ENCODE results near the gene NOS1AP. TPM values are rescaled to one million over a fixed set of nuclear protein-coding genes. Genes with fewer than 3 reads are reported as not detected.

Gene NOS1AP
- total and polyA plus RNA-seq, 9 of the 15 experiments (the other 6 are each of a cell fraction or from before 2014, with no cell fraction given): 0.07 to 1.5 (median 0.22) TPM

GRCh38 chr1:162336621-162337285 is 267.3 kb downstream of the NOS1AP start:
- in situ Hi-C loops (cut with MboI): no loop called here
- no peak overlapping the region for H3K4me2 ChIP-seq (ENCODE audit: insufficient read depth, low read length)
- no peaks in the 10 kb centered on the region for H3K36me3 ChIP-seq (ENCODE audit: control insufficient read depth, insufficient read depth, low read length)
- BruUV-seq (replicated peaks): no TSS peak
- no peak for DNase-seq (ENCODE audit: extremely low read depth in 1 of 4, low spot score in 3 of 4)
- intact Hi-C loops (cut with micrococcal nuclease): no loop called here
- no peaks in the 10 kb centered on the region for H3K4me1 ChIP-seq (replicated peaks in 1 of 2; ENCODE audit: control insufficient read depth in 2 of 2, insufficient read depth in 2 of 2, low read length in 2 of 2)
- H2AFZ ChIP-seq (ENCODE audit: low read depth, low read length): no peak overlapping the region
- H3K4me3 ChIP-seq: no peak overlapping the region
- no peaks in the 10 kb centered on the region for H3K79me2 ChIP-seq (ENCODE audit: control insufficient read depth, insufficient read depth, low read length)
- no peak for FAIRE-seq
- WGBS (ENCODE audit: insufficient coverage, low coverage, missing lambda C conversion rate): 11% methylated on average over 7 of the region's 7 CpGs
- peaks cover 0 to 3% of the 10 kb centered on the region in 2 experiments; a peak in 1 of 5 replicates for H3K27me3 ChIP-seq (ENCODE audit: control insufficient read depth in 2 of 2, insufficient read depth in 2 of 2, low read length in 2 of 2)
- TF ChIP-seq POLR2AphosphoS2 (IDR thresholded peaks at IDR 0.05; ENCODE audit: low read length) (no peak), SREBF2 (CRISPR knock-in tag; IDR thresholded peaks at IDR 0.05) (no peak), ATF7 (IDR thresholded peaks at IDR 0.05) (peak; percentile 78), JUND (IDR thresholded peaks at IDR 0.05; ENCODE audit: borderline replicate concordance, low read depth, low read length) (0 out of 2 replicates have a peak, but pooled peaks have one; percentile 16), JUND (tag; IDR thresholded peaks at IDR 0.05; ENCODE audit: borderline replicate concordance, low read depth, low read length) (peak; percentile 17; the same call in 1 of the 3 replicates), ATF2 (CRISPR knock-in tag; IDR thresholded peaks at IDR 0.05) (no peak), CREB1 (IDR thresholded peaks at IDR 0.05) (no peak), CREB1 (CRISPR knock-in tag; IDR thresholded peaks at IDR 0.05) (no peak), MNT (conservative IDR thresholded peaks at IDR 0.05) (no peak), ATF3 (IDR thresholded peaks at IDR 0.05) (peak; percentile 84), ATF3 (CRISPR knock-in tag; conservative IDR thresholded peaks at IDR 0.05) (no peak)
- H3K9me3 ChIP-seq (replicated peaks; ENCODE audit: control insufficient read depth, insufficient read depth, low read depth, low read length): no peaks in the 10 kb centered on the region
- no peak for ATAC-seq
- no peaks in the 10 kb centered on the region for H4K20me1 ChIP-seq (replicated peaks; ENCODE audit: control insufficient read depth, insufficient read depth, low read length)
- no peaks in the 10 kb centered on the region for H3K9me1 ChIP-seq (ENCODE audit: control insufficient read depth, insufficient read depth, low read length)
- no peak overlapping the region for H3K27ac ChIP-seq (ENCODE audit: extremely low read depth, low read depth, low read length)
- POLR2A ChIA-PET: no interaction called here
- H3K9ac ChIP-seq (ENCODE audit: insufficient read depth in 1 of 2, low read depth in 2 of 2, low read length in 2 of 2): no peak overlapping the region
- CTCF ChIA-PET (ENCODE audit: low intra/inter-chr PET ratio): no interaction called here
